EL (cell line): ENCODE results near the gene FRYL.
A peak's percentile ranks its signal among the peaks of the same experiment; 100 is the strongest.

ENCODE experiments used
- DNase-seq: peaks from one replicate; pipeline ENCODE4 v3.0.0-alpha.2; 2016

FRYL gene

DNA sequence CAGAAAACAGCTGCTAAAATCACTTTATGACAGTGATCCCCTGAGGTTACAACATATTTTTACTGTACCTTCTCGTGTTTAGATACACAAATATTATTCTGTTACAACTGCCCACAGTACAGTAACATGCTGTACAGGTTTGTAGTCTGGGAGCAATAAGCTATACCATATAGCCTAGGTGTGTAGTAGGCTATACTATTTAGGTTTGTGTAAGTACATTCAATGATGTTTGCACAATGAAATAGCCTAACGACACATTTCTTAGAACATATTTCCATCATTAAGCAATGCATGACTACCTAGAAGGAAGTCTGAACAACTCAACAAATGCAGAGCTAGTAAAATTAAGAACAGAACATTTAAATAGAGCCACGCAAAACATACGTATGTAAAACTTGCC, 177.3 kb downstream of the FRYL start:
- peak; percentile 27 for DNase-seq

DNA sequence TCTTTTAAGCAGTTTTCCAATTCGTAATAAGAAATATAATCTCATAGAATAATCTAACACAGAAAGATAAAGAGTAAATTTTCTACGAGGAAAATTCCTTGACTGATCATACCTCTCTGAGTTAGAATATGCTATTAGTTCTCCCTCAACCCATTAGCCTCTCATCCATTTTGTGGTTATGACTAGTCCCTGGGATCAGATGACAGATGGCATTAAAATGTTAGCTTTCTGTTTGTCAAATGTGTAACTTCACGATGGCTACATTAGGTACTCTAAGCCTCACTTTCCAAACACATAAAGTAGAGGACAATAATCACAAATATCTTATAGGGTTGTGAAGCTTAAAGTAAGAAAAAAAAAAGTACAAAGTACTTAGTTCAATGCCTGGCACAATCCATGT, 177.9 kb downstream of the FRYL start:
- peak; percentile 85 for DNase-seq

DNA sequence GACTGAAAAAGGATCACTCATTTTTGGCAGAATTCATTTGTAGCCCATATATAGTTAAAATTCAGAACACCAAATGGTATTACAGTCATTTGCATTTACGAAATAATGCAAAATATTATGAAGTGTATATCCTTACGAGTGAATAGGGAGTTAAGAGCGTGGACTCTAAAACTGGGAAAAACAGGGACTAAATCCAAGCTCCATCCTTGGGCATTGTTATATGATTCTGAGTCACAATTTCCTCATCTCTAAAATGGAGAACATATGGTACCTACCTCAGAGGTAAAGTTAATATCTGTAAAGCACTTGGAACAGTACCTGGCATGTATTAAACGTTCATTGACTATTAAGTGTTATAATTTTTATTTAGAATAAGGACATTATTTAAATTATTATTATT, 183.7 kb downstream of the FRYL start:
- DNase-seq: no peak

DNA sequence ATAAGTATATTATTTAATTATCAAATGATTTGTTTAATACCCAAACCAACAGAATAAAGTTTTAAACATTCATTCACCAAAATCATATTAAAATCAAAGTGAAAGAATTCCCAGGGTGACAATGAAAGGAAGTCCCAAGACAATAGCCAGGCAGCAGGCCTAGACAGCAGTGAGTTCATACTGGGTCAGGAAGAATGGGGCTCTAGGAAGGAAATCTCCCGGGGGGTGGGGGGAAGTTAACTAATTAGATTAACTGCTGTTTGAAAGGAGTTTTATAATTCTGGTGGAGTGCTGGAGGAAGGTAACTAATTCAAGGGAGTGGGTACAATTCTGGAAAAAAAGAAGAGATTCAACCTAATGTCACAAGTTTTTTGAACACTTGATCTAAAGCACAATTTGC, 185.9 kb downstream of the FRYL start:
- DNase-seq: no peak

DNA sequence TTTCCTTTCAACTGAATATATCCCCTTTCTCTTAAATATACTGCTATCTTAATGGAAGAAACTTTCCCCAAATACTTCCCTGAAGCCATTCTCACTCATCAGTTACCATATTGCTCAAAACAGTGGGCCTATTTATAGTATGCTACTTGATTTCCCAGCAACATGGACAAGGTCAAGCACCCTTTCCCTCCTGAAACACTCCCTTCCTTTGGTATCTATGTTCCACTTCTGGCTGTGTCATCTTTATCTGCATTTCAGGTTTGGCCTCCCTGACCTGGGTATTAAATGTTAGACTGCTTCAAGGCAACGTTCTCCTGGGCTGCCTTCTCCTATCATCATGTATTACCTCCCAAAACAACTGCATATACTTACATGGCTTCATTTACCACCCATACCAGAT, 188.7 kb downstream of the FRYL start:
- DNase-seq: no peak

DNA sequence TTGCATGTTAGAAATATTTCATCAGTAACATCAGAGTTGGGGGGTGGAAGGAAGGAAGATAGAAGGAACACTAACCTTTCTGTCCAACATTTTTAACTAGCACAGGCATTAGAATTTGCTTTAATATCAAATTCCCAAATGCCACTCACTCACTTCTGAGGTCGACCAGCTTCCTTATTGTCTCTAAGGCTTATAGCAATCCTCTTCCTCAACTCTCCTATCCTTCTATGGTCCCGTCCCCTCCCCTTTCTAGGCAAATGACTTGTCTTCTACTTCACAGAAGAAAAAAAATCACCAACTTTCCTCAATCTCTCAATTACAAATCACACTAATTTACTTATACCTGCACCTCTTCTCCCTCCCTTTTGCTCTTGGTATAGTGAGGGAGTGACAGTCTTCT, 189.2 kb downstream of the FRYL start:
- no peak for DNase-seq

DNA sequence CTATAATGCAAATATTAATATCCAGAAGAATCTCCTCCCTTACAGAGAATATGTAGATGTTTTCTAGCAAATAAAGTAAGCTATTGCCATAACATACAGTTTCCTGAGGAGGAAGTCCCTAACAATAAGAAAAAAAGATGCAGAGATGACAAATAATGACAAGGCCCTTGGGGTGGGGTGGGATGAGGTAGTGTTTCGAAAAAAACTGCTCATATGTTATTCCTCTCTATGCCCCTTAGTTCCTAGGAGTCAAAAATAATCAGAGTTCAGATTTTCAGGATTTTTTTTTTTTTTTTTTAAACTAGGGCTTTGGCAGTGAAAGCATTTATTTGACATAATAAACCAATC, 191.0 kb downstream of the FRYL start:
- DNase-seq: no peak

DNA sequence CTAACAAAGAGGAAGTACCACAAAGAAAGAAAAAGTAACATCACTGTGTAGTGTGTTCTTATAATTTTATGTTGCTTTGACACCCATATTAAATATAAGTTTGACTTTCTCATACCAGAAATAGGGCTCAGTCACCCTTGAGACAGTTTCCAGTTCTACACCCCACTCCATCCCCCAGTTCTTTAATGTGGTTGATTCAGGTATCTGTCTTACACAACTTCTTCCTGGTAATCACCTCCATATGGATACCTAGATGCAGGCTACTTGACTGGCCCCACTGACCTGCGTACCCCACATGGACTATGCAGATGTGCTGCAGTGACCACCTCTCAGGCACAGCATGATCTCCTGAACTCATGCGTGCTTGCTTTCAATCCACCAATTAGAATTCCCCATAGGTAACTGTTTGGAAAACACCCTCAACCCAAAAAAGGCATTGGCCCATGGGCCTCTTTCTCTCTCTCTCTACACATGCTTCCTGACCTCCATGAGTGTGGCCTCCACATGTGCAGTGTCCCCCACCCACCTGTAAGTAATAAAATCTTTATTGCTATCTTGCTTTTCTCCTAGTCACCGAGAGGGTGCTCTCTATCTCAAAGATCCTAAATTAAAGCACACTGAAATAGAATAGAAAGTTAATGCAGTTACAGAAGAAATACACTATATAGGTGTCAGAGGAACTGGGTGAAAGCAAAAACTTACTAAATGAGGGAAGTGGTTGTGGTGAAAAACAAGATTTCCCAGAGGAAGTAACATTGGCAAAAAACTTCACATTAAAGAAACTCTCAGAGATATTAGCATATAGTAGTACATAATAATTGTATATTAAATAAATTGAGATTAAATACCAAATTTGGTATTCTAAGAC, 191.6 kb downstream of the FRYL start:
- no peak for DNase-seq

DNA sequence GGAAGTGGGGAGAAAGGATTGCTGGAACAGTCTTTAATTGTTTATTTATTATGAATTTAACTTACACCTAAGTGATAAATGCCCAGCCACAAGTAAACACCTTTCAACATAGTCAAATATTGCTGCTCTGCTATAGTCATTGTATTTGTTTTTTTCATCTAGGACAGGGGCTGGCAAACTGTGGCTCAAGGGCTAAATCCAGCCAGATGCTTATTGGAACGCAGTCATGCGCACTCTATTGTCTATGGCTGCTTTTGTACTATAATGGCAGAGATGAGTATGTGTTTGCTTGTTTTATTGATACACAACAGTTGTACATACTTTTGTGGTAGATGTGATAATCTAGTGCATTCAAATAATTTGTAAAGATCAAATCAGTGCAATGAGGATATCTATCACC, 194.7 kb downstream of the FRYL start:
- DNase-seq: no peak

DNA sequence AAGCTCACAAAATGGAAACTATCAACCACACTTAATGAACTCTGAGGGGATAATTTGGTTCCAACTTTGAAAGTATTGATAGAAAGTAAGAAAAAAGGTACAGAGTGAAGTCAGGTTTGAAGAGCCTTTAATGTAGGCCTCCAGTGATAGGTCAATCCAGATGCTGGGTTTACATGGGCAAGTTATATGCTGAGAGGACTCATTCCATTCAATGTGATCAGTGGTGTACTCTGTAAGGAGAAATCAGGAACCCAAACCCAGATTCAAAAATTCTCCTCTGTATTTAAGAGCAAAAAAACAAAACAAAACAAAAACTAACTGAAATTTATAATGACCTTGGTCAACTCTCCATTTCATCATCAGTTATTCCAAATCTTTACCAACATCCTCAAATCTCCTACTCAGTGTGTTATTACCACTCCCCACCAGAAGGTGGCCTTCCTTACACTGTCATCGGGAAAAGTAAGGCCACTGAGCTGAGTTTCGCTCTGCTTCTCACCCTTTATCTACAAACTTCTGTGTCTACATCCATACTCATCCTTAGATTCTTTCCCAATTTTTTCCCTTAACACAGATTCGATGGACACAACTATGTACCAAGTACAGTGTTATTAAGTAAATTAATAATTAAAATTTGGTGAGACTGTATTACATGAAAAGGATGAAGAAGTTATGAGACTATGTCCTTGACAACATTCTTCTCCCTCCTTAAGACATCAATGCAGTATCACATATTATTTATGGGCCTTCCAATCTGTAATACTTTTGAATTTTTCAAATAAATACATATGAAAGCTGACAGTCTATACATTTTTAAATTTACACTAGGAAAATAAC, 201.7 kb downstream of the FRYL start:
- peak; percentile 65 for DNase-seq

DNA sequence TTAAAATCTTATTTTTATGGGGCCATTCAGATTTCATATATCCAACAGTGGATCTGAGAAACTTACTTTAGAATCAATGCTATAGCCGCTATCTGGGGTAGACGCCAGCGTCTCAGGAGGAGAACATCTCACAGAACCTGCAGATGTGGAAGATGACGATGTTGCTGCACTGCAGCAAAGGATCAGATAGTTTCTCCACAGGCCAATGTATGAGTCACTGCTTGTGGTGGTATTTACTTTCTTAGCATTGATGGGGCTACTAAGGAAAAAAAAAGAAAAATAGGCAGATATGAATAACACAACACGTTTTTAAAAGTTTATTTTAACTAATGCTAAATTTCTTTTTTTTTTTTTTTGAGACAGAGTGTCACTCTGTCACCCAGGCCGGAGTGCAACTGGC, 204.1 kb downstream of the FRYL start:
- DNase-seq: peak; percentile 44

DNA sequence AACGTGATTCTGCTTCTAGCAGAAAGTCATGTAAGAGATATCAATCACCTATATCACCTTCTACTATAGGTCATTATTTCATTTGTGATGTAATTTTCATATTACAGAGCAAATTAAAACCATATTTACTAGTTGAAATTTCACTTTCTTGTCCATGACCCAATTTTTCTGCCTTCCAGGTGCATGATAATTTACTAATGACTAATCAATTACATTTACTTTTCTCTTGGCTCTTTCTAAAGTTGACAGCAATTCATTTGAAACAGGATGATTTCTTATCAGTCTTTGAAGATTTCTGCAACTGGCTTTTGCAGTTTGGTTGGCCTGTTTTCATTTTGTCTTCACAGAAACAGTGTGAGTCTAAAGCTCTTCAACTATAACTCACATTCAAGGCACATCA, 208.6 kb downstream of the FRYL start:
- no peak for DNase-seq

DNA sequence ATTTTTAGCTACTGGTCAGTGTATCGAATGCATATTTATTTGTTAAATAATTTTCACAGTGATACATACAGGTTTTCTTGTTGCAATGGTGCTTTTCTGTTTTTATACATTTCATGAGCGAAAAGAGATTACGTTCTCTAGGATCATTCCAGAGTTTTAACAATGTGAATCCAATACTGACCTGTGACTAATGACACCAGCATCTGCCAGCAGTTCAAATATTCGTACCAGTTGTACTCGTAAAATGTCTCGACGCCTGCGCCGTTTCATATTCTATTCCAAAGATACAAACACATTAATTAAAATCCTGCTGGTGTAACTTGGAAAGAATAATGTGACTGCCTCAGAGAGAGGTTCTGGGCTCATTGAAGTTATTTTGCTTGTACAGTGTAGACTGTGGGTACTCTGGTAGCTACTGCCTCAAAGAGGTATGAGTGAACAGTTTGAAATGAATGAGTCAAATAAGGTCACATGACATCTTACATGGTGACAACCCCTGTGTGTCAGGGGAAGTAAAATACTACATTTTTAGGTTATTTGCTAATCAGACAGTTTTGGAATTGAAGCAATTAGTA, 209.3 kb downstream of the FRYL start:
- DNase-seq: peak; percentile 80

DNA sequence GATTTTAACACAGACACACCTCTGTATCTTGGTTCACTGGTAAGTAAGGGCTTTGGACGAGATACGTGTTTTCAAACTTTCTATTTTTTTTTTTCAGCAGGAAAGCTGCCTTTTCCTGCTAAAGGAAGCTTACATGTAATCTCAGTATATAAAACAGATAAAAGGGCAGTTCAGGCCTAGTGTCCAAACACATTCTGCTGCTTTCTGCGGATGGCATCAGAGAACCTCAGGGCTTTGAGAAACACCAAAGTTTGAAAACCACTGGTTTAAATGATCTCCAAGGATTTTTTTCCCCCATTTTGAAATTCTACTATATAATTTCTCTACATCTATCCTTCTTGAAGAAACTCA, 214.1 kb downstream of the FRYL start:
- DNase-seq: no peak

DNA sequence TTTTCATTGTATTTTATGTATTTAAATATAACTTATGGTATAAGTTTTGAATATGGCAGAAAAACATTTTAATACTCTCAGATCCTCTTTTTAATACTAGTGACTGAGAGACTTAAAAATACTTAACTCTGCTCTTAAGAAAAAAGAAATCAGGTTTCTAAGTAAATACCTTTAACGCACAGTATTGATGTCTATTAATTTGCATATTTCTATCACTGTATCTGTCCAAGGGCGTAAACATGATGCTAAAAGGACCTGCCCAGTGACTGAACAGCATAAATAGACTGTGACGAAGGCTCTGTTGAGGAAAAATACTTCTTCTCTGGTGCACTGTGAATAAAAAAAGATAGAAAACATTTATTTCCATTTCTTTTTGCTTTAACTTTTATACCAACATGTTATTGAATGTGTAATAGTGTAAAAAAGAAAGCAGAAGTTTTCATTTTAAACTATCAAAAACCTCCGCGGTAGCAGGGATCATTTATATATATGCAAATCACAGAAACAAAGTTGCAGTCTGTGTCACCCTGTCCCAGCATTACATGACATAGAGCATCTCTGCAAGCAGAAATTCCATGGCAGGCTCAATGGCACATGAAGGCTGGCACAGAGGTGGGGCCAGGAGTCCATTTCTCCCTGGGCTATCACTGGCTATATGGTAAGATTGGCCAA, 214.6 kb downstream of the FRYL start:
- DNase-seq: no peak

DNA sequence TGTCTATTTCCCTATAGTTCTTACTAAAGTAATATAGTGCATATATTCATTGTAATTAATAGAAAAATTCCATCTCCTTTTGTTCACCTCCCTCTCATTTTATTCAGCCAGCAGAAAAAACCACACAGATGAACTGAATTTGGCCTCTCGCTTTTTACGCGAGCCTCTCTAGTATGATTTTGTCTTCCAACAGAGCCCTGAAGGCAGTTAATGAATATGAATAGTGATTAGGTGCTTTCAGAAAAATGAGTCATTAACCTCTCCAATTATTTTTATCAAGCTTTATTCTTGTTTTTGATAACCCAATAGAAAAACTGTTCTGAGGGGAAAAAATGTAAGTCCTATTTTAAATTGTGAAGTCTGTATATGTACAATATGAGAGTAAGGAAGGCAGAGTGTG, 215.9 kb downstream of the FRYL start:
- DNase-seq: no peak

DNA sequence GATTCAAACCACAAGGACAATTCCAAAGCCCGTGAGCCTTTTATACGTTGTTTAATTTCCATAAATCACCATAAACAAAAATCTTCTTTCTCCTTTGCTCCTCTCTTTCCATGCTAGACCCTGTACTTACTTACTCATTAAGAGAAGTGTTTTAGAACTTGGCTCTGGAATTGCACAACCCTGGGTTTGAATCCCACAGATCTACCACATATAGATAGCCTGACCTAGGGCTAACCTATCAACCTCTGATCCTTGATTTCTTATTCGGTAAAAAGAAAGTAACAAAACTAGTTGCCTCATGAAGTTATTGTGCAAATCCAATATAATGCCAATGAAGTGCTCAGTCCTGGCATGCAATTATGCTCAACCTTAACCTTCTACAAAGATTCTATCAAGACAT, 221.3 kb downstream of the FRYL start:
- no peak for DNase-seq

DNA sequence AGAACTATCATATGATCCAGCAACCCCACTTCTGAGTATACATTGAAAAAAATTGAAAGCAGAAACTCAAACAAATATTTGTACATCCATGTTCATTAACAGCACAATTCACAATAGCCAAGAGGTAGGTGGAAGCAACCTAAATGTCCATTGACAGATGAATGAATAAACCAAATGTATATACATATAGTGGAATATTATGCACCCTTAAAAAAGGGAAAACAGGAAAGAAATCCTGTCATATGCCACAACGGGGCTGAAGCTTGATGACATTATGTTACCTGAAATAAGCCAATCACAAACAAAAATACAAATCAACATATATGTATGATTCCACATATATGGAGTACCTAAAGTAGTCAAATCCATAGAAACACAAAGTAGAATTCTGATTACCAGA, 222.1 kb downstream of the FRYL start:
- DNase-seq: no peak

DNA sequence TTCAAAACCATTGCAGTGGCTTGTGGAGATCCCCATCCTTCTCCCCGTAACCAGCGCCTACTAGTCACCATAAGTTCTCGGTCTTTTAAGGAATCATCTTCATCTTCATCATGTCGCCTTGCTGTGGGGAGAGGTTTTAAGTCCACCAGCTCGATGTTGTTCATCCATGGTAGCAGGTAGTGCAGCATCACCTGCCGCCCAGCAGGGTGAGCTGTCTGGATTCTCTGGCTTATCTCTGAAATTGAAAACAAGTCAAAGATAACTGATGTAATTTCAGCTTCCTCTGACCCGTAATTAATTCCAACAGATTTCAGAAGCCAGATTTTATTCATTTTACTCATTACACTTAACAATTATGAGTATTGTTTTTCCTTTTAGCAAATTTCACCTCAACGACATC, 222.6 kb downstream of the FRYL start:
- DNase-seq: no peak

DNA sequence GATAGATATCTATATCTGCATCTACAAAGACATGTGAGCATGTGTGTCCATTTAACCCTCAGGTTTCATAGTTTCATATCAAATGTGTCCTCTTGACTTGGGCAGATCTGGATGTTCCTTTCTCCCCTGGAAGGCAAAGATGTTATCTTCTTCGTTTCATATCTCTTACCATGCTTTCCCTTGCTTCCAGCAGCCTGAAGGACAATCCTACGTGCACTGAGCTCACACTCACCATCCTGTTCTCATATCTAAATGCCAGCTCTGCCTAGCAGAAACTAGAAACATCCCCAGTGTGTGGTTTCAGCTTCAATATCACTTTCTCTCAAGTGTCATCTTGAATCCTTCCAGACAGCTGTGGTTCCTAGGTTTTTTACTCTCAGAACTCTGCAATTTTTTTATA, 223.8 kb downstream of the FRYL start:
- no peak for DNase-seq

DNA sequence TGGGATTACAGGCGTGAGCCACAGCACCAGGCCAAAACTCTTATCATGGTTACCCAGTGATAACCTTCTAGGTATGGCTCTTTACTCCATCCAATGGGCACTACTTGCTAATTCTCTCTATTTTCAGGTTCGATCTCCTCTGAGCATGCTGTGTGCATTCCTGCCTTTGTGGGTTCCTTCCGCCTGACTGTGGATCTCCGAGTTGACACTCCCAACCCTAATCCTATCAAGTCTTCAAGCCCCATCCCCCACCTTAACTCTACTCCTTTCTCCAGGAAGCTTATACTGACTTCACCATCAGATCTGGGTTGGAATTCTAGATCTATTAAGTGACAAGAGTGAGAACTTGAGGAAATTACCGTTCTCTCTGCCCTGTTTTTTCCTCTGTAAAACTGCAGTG, 225.5 kb downstream of the FRYL start:
- DNase-seq: no peak

DNA sequence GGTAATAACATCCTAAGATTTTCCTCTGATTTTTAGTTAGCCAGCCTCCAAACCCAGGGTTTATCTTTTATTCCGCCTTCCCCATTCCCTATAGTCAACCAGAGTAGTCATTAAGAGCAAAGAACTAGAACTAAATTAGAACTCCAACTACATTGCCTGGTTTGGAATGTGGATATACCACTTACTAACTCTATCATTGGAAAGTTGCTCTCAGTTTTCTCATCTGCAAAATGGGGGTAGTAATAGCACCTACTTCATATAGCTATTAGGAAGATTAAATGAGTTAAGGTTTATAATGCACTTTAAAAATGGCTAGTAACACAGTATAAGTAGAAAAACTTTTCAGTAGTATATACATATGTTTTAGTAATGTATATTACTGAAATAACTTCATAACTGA, 226.4 kb downstream of the FRYL start:
- DNase-seq: no peak

DNA sequence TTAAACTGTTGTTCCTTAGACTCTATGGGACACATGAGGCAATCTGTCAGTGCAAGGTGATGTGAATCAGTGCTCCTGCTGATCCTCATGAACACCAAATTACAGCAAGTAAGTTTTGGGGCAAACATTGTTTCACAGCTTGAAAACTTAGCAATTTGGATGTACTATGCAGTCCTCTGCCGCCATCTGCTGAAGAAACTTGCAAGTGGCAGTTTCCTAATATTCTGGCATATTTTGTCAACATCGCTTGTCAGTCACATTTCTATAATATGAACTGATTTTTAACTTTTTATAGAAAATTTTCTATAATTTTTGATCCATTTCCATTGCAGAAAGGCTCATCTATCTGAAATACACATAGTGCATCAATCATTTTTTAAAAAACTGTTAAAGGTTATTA, 233.7 kb downstream of the FRYL start:
- peak; percentile 35 for DNase-seq

DNA sequence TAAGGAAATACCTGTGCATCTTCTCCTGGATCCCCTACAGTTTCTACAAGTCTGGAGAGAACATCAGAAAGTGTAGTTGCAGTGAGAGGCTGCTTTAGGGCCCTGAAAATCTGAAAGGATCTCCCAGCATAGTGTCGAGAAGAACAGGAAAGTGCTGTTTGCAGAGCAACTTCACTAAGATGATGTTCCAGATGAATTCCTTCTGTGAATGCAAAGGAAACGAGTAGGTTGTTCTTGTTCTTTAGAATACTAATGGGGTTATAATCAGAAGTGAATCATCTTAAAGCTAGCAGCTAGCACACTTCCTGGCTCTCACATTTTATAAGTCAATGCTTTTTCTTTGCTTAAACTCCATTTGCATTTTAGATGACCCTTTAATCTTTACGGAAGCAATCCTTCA, 236.3 kb downstream of the FRYL start:
- no peak for DNase-seq
